ENCODE results near the gene HOXB4.

Gene HOXB4
- 0.75 reads per million for total RNA-seq

DNA sequence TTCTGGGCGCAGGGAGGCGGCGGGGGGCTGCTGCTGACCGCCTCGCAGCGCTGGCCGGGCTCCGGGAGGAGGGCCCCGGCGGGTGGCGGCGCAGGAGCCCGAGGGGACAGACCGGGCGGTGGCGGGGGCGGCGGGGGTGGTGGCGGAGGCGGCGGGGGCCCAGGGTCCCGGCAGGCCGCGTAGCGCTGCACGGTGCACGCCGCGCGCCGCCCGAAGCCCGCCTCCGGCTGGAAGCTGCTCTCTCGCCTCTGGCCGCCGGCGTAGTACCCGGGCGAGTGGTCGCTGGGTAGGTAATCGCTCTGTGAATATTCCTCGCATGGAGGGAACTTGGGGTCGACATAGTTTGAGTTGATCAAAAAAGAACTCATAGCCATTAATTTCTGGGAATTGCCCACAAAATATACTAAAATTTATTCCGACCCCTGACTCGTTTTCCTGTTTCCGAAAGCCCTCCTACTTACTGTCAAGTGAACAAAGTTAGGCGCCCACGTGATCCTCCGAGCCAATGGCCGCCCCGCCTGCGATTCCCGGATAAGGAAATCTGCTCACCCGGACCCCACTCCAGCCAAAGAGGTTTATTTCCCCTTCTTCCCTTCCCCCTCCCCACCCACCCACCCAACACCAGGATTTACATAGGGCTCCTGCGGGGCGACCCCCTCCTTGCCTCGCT lies at the start of gene HOXB4:
Gene HOXB4, minus strand, starts transcription at position 405 of the 670 bp plus-strand sequence. Its CDS starts 31 bp downstream, at position 374.
- DNase-seq = peak; percentile 71

DNA sequence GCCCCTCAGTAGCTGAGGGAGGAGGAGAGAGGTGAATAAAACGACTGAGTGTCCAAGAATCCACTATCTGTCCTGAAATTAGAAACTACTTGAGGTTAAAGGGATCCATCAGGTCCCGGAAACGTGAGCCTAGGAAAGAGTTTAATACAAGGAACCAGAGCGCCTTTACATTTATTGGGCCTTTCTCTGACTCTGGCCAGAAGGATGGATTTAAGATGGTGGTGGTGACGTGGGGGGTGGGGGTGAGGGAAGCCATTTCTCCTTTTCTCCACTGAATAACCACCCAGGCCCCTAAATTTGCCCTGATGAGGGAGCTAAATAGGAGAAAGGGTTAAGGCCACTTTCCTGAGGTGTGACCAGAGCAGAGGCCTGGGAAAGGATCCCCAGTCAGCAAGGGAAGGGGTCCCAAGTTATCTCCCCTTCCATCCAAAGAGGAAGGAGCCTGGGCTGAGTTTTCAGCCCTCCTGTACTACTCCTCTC lies 49.0 kb upstream of the HOXB4 start:
- DNase-seq = no peak

DNA sequence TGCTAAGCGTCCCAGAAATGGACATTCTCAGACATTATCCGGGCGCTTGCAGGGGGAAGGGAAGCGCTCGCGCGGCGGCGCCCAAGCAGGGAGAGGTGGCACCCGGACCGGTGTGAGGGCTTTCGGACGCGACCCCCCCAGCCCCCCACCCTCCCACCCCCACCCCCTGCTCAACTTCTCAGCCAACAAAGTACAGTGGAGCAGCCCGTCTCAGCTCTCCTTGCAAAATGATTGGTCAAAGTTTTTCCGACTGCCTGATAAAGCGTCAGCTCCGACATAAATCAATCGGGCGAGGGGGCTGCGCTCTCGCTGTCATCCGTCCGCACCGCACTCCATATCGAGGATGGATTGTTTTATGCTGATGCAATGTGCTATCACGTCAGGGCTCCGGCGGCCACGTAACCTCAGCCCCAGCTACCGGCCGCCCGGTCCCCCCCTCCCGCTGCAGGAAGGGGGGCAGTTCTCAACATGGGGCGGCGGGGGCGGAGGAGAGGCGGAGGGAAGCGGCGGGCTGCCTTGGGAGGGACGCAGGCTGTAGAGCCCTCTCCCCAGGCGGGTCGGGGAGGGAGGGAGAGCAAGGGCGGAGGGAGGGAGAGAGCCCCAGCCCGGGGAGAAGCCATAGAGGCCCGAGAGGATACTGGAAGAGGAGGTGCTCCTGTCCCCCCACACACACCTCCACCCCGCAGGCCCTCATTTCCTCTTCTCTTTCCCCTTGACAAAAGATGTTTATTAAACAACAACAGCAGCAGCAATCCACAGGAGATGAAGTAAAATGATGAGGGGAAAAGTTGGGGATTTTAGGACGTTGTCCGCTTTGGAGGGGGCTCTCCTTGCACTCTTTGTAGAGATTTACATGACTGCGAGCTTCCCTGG lies 48.3 kb upstream of the HOXB4 start, which contains the start of gene HOXB9:
Gene HOXB9, minus strand, starts transcription at position 114 of the 873 bp plus-strand sequence. Its CDS starts 89 bp downstream, at position 25.
- no peak for DNase-seq

DNA sequence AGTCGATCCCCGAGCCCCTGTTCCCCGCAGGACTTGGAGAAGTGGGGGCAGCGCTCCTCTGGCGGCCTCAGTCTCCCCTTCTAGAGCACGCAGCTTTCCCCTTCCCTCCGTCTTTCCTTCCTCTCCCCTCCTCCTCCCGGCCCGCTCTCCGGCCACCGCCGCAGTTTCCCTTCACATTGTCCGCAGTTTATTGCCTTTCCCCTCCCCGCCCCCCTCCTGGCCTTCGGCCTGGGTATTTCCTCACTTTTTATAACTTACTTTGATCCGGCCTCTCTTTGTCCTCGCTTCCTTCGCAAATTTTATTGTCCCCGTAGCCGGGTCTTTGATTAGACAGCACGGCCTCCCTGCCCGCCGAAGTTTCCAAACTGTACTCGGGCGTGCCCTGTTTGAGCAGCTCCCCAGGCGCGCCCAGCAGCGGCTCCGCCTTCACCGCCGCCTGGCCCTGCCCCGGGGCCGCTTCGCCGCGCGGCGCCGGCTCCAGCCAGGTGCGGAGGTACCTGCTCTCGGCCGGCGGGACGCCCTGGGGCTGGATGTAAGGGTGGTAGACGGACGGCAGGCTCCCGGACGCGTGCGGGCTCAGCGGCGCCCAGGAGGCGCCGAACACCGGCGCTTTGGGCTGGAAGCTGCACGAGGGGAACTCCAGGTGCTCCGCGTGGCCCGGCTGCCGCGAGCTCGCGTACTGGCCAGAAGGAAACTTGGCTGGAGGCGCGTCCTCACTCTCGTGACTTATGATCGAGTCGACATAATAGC lies 47.5 kb upstream of the HOXB4 start:
- DNase-seq = no peak

DNA sequence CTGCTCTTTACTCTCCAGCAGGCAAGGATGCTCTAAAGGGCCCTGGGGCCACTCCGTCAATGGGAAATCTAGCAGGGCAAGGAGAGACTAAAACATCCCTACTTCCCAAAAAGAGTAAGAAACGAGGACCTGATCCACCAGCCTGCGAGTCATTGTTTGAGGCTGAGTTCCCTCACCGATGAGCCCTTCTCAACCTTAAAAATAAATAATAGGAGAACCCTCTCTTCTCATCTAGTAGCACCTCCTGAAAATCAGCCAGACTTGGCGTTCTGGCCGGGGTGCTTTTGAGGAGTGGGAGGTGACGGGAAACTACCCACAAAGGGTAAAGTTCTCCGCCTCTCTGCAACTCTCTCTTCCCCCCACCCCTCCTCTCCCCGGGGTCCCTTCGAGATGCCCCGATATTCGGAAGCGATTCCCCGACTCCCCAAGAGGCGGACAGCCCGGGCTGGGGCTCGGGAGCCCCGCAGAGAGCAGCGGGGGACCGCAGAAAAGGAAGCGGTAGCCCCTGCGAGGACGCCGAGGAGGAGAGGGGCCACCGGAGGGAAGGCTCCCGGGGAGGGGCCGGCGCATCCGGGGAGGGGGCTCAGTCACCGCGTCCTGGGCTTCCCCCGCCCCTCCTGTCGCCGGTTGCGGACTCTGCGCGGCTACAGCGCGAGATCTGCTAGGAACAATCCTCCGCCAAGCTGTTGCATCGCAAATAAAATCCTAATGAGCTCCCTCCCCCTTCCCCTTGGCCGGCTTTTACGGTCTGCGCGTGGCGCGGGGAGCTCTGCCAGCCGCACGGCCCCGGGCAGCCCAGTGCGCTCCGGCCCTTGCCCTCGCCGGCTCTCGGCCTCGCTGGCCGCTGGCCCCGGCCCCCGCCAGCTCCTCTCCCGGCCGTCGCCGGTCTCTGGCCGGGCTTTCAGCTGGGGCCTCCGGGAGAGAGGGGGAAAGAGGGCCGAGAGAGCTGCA lies 46.7 kb upstream of the HOXB4 start:
- DNase-seq = no peak

DNA sequence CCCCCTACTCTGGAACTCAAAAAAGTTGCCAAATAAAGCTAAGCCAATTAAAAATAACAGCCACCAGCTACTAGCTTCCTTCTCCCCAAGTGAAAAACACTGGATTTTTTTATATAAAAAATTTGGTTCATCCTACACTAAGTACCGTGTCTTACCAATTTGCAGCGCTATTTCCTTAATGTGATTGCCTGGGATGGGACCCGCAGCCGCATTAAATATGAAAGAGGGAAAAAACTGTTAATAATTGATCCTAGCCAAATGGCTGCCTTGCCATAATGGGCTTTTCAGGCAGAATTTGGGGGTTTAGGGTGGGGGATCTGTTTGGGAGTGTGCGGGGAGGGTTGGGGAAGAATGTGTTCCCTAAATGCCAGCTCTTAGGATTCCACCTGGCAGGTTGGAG lies 46.0 kb upstream of the HOXB4 start:
- DNase-seq = no peak

DNA sequence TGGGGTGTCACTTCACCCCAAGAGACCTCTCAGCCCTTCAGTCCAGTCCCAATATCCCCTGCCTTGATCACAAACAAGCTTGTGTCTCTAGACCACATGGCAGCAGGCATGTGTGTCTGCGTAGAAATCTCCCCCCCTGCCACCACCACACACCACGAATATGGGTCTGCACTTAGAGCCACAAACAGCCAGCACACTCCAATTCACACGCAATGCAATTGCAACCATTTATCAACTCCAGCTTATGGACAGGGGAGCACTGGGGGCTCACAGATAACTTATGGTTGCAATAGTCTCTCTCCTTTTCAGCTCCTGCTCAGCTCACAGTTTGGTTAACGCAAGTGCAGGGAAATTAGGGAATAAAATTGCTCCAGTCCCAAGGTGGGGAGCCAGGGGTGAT lies 45.4 kb upstream of the HOXB4 start:
- DNase-seq = no peak

DNA sequence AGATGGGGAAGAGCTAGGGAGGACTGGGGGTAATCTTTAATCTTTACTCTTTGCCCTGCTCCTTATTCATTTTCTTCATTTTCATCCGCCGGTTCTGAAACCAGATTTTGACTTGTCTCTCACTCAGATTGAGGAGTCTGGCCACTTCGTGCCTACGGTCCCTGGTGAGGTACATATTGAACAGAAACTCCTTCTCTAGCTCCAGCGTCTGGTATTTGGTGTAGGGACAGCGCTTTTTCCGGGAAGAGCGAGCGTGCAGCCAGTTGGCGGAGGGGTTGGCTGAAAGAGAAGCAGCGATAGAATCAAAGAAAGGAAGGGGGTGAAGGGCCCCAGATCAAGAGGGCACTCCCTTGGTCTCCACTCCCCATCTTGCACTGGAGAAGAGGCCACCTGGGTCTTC lies 44.7 kb upstream of the HOXB4 start:
- no peak for DNase-seq

DNA sequence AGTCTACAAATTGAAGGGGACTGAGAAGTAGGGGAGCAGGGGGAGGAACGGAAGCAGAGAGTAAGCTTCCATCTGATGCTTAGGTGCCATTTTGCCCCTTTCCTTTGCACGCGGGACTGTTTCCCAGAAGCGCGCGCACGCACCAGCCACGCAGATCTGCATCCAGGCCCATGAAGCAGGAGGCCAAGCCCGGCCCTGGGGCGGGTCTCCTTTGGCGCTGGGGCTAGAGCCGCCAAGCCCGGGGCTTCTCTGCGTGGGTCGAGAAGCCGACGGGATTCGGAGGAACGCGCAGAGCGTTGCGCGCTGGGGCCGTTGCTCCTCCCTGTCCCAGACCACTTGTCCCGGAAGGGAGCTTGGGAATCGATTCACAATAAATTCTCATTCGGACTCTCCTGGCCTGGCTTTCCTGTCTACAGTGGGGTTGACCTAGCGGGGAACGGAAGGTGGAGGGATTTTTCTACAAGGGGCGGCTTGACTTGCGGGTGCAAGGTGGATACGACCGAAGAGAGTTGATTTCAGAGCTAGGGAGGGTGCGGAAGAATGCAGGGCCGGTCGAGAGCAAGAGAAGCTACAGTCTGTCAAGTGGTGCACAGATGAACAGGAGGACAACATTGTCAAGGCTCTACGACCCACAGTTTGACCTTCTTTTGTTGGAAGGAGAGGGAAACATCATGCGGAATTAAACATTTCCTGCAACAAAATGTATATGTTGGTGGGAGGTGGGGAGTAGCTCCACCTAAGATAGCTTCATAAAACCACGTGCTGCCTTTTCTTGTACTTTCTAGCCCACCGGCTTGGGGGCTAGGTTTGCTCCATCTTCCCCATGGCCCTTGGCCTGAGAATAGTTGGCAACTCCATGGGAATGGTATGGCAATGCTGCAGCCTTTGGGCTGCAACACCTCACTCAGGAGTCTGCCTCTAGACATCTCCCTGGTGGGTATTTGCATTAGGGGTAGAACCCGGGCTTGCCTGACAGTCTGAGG lies 43.6 kb upstream of the HOXB4 start:
- DNase-seq = no peak

DNA sequence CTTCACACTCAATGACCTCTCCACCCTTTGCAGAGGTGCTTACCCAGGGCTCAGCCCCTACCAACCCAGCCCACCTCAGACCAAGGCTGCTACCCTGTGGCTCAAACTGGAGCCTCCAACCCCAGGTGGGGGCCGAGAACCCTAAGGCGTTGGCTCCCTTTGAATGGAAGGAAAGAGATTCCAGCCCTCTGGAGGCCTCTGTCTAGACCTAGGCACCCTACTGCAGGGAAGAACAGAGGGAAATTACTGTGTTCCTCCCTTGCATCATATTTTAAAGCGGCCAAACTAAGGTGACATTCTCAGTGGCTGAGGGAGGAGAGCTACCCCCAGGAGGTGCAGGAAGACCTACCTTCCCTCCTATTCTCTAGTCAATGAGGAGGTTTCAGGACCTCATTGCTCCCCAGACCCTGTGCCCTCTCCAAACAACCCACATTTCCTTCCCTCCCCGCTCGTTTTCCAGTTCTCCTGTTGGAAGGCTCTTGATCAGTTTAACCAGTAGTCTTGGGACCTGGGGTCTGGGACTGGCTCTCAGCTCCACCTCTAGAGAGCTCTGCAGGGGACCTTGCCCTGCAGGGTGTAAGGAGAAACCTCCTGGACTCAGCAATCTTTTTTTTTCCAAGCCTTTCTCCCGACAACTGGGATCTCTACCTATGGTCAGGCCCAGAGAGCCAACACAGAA lies 42.5 kb upstream of the HOXB4 start:
- no peak for DNase-seq

DNA sequence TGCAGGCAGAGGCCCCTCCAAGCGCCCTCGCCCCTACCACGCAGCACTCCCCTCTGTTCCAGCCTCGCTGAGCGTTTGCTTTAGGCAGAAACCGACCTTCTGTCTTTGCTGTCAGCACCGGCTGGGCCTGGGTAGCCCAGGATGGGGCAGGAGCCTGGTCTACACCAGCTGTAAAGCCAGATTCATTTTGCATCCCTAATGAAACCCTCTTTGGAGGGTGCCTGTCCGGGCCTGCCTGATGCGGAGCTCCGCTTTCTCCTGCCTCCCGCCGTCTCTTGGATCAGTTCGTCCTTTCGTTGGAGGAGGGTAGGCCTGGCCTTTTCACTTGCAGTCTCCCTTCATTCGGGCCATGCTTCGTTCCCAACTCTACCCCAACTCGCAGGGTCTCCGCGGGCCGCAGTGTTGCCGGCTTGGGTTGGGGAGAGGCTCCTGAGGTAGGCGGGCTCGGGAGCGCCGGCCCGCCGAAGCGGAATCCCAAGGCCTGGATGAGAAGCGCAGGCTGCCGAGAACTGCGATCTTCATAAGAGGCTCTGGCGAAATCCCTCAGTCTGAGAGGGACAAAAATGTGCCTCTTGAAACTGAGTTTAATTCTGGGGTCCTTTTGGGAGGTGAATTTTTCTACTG lies 41.8 kb upstream of the HOXB4 start:
- no peak for DNase-seq

DNA sequence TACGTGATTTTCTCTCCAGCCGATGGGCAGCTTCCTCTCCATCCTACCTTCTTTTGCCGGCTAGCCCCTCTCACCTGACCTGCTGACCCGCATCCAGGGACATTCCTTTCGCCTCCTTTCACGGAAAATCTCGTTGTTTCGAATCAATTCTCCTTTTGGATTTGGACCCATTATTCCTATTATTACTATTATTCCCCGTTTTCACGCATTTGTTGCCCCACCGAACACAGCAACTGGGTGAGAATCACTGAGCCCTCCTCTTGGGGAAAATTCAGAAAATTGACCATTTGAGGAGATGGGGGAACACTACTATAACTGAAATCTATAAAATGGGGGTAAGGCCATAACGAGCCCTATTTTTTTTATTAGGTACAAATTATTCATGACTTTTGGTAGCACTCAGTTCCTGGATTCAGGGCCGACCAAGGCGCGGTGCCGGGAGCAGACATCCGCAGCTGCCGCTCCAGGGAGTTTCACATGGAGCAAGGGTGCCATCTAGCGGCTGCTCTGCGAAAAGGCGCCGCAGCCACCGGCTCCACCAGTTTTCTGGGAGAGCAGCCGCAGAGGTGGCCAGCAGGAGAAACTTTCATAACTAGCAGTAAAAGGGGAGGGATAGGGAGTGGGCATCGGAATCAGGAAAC lies 40.2 kb upstream of the HOXB4 start:
- DNase-seq = peak; percentile 80

DNA sequence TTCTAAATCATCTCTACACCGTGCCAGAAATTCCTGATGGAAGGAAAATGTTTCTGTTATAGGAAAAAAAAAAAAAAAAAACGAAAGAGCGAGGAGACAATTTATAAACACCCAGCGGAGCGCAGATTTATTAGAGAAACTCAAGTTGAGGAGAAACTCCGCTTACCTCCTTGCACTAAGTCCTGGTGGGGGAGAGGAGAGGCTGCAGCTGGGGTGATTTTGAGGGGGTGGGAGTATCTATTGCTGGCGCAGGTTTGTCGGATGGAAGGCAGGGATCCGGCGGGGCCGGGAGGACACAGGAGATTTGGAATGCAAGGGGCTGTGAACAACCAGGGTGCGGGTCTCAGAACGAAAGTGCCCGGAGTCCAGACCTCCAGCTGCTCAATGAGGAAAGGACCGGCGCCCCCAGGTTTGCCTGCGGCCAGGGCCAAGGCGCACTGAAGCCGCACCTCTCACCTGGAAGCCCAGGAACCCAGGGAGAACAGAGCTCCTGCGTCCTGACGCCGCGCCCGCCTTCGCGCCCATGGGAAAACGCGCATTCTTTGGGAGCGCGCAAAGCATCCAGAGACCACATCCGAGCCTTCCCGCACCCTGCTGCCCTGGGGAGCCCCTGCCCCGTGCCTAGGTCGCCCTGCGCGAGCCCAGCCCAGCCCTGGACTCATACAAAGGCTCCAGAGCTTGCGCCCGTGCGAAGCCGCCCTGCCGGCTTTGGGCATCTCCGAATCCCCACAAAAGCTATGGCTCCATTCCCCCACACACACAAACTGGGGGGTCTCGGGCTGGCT lies 39.5 kb upstream of the HOXB4 start:
- DNase-seq = no peak

DNA sequence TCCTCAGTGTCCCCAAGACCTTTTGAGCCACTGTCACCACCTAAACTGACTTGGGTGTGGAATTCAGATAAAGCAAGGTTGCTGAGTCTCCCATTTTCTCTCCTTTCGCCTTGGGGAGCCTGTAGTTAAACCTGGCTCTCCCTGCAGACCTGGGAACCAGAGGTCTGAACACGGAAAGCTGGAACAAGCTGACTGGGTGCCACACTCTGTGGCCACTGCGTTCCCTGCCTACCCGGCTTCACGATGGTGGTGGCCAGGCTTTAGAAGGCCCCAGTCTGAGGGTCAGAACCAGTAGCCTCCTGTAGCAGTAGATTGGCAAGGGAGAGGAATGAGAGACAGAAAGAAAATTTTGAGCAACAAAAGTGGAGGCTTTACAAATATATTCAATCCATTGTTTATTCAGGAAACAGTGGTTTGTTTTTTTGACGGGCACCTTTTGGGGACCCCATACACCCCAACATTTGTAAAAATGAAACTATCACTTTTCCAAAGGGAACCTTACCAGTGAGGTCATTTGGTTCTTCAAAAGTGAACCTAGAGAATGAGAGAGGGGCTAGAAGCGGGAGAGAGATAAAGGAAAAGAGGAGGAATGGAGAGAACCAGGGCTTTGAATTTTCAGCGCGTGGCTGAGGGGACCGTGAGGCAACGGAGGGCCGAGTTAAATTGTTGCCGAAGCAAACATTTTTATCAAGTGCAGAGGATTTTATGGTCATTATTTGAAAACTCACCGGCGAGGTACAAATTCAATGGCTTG lies 38.7 kb upstream of the HOXB4 start:
- DNase-seq = no peak

DNA sequence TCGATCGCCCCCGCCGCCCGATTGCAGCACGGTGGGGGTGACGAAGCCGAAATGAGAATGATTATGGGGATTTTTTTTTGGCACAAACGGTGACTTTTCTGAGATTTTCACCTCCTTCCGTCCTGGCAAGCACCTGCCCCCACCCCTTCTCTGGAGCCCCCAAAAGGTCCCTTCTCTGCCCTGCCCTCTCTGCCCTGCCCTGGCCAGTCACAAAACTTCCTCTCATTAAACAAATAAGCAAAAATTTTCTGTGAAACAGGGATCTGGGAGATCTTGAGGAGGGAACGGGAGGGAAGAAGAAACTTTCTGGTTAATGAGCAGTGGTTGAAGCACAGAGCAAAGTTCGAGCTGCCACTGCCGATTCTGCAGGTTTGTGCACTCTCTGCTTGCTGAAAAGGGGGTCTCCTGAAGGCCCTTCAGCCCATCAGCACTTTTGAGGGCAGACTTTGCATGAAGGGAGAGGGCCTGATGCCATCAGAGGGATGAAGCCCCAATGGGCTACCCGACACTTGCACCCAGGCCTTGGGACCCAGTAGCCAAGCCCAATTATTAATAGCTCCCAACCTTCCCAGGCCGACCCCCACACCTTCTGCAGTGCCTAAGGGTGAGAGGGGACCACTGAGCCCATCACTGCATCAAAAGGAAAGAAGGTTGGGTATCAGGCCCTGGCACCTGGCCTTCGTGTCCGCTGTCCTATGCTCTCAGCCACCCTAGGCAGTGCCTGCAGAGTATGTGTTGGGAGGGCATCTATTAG lies 38.0 kb upstream of the HOXB4 start:
- DNase-seq = no peak
